ENCODE data around the gene NLGN1.

GRCh38 chr3:174325834-174326700, 928.5 kb downstream of the NLGN1 start:
- TF ChIP-seq CTCF (IDR thresholded peaks at IDR 0.05) (no peak), ZFX (IDR thresholded peaks at IDR 0.05; ENCODE audit: borderline replicate concordance) (no peak)
